Activated naive CD4-positive, alpha-beta T cell treated with Interleukin-2 at 50 U/mL for 16 hours (primary cell): ENCODE data around the gene MAP3K3.

Experiments
- DNase-seq: peaks from one replicate; pipeline ENCODE4 v3.0.0-alpha.2; 2020

The MAP3K3 gene

DNA sequence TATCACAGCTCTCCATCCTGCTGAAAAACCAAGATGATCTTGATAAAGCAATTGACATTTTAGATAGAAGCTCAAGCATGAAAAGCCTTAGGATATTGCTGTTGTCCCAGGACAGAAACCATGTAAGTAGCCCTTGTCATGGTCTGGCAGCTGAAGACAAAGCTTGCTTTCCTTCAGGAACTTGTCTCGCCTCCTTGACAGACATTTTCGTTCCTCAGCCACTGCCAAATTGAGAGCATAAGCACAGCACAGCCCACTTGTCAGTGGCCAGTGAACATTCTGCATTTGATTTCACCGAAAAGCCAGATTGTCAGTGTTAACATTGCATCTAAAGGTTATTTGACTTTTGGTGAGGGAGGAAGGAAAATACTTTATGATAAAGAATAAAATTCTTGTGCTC, 35.6 kb downstream of the MAP3K3 start:
- no peak for DNase-seq

DNA sequence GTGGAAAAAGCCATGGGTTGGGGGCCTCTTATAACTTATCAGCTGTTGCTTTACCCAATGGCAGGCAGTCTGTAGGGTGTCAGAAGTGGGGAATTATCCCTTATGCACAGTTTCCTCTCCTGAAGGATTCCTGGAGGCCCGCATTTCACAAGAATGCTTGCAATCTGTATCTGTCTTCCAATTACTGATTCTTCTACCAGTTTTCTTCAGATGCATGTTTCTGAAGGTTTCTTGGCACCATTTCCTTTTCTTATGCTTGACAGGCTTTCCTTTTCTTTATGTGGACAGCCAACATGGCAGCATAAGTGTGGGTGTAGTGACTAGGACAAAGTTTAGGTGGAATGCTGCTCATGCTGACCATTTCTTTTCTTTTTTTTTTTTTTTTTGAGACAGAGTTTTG, 36.1 kb downstream of the MAP3K3 start:
- DNase-seq, result no peak

DNA sequence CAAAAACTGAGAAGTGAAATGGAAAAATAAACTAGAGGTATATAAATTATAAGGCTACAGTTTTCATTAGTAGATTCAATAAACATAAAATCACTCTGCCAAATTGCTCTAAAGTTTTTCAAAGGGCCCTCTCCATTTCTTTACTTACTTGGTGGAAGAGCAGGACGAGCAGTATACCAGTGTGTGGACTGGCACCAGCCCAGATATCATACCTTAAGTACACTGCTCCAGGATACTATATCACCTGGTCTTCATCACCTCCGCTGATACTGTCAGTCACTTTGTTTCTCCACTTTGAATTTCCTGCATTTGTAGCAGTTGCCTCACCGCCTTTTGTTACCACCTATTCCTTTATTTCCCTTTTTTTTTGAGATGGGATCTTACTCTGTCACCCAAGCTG, 37.6 kb downstream of the MAP3K3 start:
- DNase-seq, result no peak

DNA sequence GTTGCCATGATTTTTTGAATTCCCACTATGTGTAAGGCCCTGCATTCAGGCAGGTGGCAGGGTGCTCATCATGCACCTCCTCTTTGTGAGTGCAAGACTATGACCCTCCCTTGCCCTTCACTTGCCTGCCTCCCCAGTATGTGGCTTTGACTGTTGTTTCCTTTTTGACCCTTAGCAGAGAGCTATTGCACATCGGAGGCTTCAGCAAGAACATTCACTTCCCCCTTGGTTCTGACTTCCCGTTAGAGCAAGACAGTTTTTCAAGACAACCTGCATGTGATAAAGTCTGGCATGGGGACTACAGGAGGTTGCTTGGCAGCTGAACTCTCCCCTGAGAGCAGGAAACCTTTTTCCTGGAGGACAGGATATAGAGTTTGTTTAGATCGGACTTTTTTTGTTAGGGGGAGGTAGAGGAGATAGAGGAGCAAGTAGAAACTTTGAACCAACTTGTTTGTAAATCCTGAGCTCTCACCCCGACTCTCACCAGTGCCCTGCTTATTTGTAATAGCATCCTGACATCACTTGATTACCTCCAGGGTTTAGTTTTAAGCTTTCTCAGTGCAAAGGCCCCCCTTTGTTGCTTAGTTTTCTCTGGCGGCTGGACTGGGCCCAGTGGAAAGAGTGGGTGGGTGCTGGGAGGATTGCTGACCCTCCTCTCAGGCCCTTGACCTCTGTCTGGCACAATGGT, 43.5 kb downstream of the MAP3K3 start:
- no peak for DNase-seq

DNA sequence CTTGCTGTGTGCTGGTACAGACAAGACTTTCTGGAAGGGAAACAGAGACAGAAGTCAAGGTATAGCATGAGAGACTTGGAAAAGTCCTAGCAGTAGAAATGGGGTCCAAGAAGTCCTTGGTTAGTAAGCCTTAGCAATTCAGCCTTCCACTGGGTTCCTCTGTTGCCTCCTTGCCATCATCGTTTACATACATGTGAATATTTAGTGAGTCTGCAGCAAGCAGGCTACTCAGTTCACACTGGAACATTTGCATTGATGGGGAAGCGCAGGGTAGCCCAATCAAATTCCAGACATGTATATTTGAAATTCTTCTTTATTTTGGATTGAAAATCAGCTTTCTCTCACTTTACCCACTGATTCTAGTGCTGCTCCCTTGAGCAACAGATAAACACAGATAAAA, 50.6 kb downstream of the MAP3K3 start:
- DNase-seq, result no peak

DNA sequence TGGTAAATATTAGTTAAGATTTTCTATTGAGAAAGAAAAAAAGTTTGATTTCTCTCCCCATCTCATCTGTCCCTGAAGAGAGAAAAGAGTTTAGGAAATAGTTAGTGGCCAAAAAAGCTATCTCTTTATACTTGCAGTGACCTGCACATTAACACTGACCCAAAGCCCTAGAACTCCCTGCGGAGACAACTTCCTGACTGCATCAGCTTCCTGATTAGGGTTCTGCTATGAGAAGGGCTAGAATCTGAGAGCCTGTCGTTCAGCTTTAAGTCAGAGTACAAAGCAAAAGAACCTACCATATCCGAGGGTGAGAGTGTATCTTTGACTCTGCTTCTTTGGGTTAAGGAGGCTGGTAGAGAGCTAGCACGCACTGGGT, 53.0 kb downstream of the MAP3K3 start:
- no peak for DNase-seq

DNA sequence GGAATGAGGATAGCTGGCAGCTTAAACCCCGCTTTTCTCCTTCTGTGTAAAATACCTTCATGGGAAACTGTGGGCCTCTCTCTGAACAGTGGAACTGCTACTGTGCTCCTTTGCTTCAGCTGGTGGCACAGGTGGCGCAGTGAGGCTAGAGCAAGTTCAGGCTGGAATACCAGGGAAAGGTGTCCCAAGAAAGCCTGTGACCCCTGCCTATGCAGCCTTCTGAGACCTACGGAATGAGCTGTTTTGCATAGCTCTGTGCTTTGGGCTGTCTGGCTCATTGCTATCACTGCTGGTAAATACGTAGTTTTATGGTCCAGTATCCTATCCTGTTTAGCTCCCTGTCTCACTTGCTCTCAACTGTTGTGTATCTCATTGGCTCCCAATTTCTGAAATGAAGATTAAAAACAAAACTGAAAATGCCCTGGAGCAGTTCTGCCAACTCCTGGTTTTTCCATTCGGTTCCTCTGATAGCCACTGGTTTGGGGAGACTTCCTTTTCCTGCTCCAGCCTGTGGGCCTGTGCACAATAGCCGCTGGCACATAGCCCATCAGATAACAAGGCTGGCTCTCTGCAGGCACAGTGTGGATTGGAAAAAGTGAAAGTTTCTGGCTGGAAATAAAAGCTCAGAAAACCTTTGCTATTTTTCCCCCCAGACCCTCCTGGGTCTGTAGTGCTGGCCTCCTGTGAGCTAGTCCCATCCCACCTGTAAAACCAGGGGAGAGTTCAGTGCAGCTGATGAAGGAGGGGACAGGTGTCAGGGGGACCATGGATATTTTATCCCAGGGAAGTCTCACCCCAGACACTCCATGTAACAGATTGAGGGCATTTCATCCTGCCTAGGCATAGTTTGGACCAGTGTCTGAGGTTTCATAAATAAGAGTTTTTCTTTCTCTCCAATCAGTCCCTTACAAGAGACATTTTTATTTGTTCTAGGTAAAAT, 53.7 kb downstream of the MAP3K3 start:
- no peak for DNase-seq

DNA sequence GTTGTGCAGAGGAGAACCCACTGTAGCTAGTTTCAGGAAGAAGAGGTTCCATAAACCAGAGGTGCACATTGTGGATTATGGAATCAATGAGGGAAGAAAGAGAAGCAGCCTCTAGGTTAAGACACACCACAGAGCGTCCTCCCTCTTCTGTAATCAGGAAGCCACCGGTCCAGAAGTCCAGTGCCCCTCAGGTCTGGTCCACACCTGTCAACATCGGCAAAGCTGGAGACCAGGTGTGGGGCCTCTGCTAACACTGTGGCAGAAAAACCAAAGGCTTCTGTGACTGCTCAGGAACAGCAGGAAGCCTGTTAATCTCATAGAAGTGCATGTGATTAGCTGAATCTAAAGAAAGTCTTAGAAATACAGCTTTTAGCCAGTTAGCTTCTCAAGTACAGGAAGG, 54.4 kb downstream of the MAP3K3 start:
- no peak for DNase-seq

DNA sequence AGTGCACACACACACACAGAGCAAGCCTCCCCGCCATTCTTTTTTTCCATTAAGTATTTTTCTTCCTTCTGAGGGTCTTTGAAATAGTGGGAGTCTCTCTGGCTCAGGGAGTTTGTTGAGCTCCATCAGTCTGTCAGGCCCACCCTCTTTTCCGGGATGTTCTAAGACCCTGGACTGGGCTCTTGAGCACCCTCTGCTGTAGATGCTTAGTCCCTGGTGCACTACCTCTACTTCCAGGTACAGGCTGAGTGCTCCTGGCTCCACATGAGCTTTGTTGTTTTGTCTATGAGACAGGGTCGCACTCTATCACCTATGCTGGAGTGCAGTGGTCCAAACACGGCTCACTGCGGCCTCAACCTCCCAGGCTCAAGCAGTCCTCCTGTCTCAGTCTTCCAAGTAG, 57.0 kb downstream of the MAP3K3 start:
- no peak for DNase-seq

DNA sequence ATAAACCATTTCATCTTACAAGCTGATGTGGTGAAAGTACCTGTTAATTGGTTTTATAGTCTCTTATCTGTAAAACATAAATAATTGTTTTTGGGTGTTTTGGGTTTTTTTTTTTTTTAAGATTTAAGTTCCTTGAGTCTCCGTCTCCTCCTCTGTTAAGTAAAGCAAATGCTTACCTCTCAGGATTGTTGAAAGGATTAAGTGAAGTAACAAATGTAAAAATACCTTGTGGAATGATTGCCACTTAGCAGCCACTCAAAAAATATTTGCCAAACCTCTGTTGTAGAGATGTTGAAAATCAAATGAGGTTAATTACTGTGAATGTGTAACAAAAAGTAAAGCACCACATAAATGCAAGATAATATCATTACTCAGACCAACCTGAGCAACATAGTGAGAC, 58.5 kb downstream of the MAP3K3 start:
- no peak for DNase-seq

DNA sequence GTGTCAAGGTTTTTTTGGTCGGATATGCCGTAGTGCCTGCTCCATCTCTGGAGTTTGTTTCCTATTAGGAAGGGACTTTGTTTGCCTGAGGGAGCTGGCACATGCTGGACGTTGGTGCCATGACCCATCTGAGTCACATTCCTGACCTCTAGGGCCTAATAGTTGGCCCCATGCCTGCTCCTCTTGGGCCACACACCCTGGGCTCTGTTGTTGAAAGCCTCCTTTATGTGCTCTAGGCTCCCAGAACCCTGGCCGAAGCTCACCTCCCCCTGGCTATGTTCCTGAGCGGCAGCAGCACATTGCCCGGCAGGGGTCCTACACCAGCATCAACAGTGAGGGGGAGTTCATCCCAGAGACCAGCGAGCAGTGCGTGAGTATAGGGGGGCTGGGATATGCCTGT, 59.3 kb downstream of the MAP3K3 start:
- DNase-seq, result no peak

DNA sequence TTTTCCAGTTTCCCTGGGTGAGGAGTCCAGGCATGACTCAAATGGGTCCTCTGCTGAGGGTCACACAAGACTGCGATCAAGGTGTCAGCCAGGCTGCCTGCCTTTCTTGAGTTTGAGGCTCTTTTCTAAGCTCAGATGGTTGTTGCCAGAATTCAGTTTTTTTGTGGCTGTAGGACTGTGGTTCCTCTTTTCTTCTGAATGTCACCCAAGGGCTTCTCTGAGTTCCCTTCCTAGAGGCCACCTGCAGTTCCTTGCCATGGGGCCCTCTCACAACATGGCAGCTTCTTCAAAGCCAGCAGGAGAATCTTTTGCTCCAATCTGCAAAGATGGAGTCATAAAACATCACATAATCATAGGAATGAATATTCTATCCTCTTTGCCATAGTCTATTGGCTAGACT, 60.2 kb downstream of the MAP3K3 start:
- DNase-seq, result no peak

DNA sequence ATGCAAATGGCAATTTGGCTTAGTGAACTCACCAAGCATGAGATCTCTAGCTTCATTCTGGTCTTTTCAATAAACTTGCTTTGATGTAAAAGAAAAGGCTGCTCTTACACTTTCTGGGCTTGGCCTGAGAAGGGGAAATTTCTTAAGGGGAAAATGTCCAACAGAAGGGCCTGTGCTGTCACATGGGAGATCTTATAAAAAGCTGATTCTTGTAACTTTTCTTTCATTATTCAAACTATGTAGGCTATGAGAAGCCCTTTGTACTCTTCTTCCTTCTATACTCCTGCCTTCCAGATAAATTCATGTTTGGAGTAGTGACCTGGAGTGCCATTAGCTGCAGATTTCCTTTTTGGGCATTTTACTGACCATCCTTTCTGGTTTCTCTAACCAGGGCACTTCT, 60.8 kb downstream of the MAP3K3 start:
- no peak for DNase-seq

DNA sequence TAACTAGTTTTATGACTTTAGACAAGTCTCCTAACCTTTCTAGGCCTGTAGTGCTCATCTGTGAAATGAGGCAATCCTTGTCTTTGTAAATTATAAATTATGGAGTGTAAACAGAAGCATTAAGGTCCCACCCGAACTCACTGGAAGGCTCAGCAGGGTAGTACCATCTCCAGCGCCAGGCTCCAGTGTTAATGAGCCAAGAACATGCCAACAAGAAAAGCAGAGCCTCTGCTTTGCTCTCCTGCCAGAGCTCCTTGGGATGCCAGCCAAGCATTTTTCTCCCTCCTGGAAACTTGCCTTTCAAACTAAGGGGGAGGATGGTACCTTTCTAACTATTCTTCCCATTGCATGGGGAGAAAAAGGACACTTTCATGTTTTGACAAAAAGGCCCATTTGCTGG, 62.8 kb downstream of the MAP3K3 start:
- DNase-seq, result no peak

DNA sequence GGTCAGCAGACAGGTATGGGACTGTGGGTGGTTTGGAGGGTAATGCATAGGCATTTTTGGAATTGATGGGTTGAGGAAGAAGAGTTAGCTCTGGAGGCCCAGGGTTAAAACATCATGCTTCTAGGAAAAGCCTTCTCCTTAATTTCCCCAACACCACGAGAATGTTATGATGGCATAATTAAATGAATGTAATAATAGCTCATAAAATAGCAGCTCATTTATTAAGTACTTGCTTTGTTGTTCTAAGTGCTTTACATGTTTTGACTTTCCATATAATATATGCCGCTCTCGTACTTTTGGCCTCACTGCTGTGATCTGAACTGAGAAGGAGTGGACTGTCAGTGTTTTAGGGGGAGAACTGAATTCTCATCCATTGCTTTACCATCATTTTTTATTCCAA, 63.4 kb downstream of the MAP3K3 start:
- no peak for DNase-seq

DNA sequence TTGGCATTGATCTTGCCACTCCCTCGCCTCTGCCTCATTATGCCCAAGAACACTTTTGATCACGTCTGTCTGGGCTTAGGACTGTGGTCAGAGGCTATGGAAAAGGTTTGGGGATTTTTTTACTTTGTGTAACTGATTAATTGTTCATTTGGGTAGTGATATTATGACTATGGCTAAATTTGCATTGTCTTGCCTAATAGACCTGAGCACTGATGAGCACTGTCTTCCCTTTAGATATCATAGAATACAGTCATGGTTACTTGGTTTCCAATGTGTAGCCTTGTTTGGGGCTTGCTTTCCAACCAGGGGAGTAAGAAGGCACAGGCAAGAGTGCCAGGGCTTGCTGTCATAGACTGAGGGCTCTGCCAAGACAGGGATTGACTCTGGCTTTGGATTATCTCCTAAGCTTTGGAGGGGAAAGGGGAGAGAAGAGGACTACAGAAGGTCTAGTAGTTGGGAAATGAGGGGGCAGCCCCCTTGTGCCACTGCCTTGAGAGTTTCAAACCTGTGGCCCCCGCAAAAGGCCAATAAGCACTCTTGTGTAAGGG, 64.0 kb downstream of the MAP3K3 start:
- DNase-seq, result no peak

DNA sequence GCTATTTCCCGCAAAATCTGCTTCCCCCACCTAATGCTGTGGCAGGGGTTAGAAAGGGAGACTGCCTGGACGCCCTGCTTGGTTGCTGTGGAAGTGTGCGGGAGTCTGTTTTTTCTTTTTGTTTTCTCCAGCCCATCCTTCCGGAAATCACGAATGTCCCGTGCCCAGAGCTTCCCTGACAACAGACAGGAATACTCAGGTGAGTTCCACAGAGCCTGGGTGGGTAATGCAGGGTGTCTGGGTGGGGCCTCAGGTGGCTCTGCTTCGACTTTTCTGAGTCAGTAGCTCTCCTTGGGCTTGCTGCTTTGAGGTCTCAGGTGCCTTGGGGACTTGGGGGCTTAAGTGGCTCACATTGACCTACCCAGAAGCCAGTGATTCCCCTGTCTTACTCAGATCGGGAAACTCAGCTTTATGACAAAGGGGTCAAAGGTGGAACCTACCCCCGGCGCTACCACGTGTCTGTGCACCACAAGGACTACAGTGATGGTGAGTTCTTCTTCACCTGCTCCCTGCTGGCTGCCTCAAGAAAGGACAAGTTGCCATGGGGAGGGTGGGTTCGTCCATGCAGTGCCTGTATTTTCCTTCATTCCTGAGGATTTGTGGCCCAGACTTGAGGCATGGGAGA, 66.3 kb downstream of the MAP3K3 start:
- no peak for DNase-seq

DNA sequence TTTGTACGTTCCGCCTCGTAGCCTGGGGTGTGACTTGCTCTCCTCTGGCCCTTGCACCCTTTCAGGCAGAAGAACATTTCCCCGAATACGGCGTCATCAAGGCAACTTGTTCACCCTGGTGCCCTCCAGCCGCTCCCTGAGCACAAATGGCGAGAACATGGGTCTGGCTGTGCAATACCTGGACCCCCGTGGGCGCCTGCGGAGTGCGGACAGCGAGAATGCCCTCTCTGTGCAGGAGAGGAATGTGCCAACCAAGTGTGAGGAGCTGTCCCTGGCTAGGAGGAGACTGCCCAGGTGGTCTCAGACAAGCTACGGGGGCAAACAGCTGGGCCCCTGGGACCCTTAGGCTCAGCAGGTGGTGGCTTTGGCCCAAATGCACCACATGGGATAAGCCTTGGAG, 67.3 kb downstream of the MAP3K3 start:
- no peak for DNase-seq

DNA sequence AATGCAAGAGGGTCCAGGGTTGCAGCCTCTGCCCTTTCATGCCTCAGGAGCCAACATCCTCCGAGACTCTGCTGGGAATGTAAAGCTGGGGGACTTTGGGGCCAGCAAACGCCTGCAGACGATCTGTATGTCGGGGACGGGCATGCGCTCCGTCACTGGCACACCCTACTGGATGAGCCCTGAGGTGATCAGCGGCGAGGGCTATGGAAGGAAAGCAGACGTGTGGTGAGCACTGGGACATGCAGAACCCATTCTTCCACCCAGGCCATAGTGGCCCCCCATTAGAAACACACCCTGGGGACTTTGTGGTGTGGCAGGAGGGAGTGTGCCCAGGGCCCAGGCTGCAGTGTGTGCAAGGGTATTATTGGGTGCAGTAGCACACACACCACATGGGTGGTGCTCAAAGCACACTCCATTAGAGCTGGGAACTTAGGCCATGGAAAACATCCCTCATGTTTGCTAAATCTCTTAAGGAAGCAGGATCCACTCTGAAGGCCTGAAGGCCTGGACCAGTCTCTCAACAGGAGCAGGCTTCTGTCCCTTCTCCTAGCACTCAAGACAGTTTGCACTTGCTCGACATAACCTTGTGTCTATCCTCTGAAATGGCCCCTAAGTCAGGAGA, 70.1 kb downstream of the MAP3K3 start:
- no peak for DNase-seq

DNA sequence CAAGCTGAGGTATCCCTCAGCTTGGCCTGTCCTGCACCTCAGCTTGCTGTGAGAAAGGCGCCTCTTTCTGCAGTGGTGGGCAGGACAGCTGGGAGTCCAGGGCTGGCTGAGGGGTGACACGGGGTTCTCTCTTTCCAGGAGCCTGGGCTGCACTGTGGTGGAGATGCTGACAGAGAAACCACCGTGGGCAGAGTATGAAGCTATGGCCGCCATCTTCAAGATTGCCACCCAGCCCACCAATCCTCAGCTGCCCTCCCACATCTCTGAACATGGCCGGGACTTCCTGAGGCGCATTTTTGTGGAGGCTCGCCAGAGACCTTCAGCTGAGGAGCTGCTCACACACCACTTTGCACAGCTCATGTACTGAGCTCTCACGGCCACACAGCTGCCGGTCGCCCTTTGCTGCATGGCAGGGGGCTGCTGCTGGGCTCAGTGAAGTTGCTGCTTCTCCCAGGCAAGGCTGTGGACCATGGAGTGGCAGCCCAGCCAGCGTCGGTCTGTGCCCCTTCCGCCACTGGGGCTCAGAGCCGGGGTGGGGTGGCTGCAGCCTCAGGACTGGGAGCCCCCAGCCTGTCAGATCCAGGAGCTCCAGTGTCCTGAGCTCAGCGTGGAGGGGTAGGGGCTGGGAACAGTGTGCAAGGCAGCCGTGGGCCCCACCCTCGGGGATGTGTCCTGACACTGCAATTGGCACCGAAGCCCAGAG, 71.3 kb downstream of the MAP3K3 start:
- no peak for DNase-seq

DNA sequence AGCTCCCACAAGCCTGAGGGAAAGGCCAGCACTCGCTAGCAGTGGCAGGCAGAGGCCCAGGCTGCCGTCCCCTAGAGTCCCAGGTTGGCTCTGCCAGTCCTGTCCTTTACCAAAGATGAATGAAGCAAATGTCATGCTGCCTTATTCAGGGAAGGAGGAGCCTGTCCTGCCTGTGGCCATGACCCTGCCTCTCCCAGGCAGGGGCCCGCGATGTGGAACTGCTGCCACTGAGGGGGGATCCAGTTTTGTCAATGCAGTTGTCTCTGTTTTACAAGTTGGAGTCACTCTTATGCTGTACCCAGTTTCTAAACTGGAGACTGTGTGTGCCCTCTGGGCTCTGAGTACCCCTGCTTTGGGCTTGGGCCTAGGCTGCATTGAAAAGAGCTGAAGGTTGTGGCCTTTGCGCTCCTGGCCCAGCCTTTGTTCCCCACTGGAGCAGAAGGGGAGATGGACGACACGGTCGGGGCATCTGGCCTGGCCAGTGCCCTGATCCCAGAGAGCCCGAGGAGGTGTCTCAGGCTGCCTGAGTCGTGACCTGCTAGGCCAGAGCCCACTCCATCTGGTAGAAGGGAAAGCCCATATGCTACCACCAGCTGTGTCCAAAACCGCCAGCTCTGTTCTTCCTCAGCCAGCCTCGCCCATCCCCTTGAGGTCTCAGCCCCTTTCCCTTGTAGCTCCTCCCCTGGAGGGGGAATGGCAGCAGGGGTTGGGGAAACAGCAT, 72.2 kb downstream of the MAP3K3 start:
- DNase-seq, result no peak
